ENCODE data around the gene CYP27A1.
"Not testable (repeated sequence)": the region's sequence is repeated elsewhere in the genome, so short reads cannot be mapped to it uniquely, and the experiment has no call there.

Gene CYP27A1

GRCh38 chr2:218754201-218754600, 27.7 kb upstream of the CYP27A1 start:
- in situ Hi-C loops (cut with MboI; ENCODE audit: low pct_unique_long_range_greater_than_20kb, low sequenced_read_pairs, unreplicated experiment) = no loop called here
- no peak for TF ChIP-seq CTCF (IDR thresholded peaks at IDR 0.05; ENCODE audit: extremely low read depth, insufficient read depth, missing control alignments)
- no peak for DNase-seq (ENCODE audit: low spot score)

- DNase-seq (ENCODE audit: low spot score) = no peak
- TF ChIP-seq CTCF (IDR thresholded peaks at IDR 0.05; ENCODE audit: extremely low read depth, insufficient read depth, missing control alignments) = no peak
- in situ Hi-C loops (cut with MboI; ENCODE audit: low pct_unique_long_range_greater_than_20kb, low sequenced_read_pairs, unreplicated experiment) = no loop called here
These were observed 27.2 kb upstream of the CYP27A1 start for GRCh38 chr2:218754781-218755180.

DNA sequence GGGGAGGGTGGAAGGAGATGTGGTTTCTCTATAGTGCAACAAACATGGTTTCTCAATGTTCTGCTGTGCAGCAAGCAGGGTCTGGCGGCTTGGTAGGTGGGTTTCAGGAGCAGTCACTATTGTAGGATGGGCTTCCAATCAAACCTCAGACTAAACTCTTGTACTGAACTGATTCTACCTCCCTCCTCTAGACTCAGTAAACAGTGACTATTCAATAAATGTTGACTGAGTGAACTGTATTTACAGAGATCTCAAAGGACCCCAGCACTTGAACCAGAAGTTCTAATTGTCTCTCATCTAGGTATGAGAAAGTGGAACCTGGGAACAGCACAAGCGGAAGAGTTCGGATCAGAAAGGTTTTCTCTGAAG, 26.8 kb upstream of the CYP27A1 start:
- in situ Hi-C loops (cut with MboI; ENCODE audit: low pct_unique_long_range_greater_than_20kb, low sequenced_read_pairs, unreplicated experiment) = no loop called here
- no peak for TF ChIP-seq CTCF (IDR thresholded peaks at IDR 0.05; ENCODE audit: extremely low read depth, insufficient read depth, missing control alignments)
- DNase-seq (ENCODE audit: low spot score) = no peak

DNA sequence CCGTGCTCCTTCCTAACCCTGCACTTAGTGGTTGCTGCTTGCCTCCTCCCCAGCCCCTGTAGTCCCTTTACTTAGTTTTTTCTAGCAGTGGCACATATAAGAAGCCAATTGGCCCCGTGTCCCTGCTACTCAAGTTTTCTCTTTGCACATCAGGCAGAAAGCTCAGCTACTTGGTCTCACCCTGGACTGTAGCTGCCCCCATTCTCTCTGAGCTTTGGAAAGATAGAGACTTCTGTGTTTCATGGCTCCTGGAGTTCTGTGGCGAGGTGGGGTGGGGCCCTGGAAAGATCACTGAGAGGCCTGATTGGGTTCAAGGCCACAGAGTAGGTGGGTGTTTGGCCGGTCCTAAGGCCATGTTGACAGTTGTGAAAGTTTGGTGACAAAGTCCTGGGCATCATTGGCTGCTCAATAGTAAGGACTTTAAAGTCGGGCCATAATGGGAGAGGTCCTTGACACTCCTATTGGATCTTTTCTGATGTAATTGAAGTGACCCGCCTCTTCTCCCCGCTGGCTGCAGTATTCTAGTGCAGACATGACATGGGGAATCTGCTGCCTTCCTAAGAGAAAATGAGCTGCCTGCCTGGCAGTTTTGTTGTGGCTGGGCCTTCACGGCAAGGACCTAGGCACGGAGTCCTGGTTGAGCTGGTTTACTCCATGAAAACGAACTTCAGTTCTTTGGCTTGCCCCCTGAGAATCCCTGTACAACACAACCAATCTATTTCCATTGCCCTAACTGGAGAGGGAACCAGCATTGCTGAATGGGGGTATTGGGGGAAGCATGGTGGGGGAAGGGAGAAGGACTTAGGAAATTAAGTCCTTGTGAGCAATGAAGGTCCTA, 26.2 kb upstream of the CYP27A1 start:
- DNase-seq (ENCODE audit: low spot score) = no peak
- no peak for TF ChIP-seq CTCF (IDR thresholded peaks at IDR 0.05; ENCODE audit: extremely low read depth, insufficient read depth, missing control alignments)

GRCh38 chr2:218756599-218757377, 25.2 kb upstream of the CYP27A1 start:
- DNase-seq (ENCODE audit: low spot score) = no peak
- in situ Hi-C loops (cut with MboI; ENCODE audit: low pct_unique_long_range_greater_than_20kb, low sequenced_read_pairs, unreplicated experiment) = no loop called here
- TF ChIP-seq CTCF (IDR thresholded peaks at IDR 0.05; ENCODE audit: extremely low read depth, insufficient read depth, missing control alignments) = no peak

More for the DNA sequence above, 26.2 kb upstream of the CYP27A1 start:
- in situ Hi-C loops (cut with MboI; ENCODE audit: low pct_unique_long_range_greater_than_20kb, low sequenced_read_pairs, unreplicated experiment) = no loop called here

DNA sequence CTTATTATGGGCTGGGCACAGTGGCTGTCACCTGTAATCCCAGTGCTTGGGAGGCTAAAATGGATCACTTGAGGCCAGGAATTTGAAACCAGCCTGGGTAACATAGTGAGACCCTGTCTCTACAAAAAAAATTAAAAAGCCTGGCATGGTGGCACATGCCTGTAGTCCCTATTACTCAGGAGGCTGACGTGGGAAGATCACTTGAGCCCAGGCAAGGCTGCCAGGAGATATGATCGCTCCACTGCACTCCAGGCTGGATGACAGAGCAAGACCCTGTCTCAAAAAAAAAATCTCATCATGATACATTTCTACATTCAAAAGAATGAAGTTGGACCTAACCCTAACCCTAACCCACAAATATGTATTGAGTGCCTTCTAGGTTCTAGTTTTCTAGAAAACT, 20.2 kb upstream of the CYP27A1 start:
- in situ Hi-C loops (cut with MboI; ENCODE audit: low pct_unique_long_range_greater_than_20kb, low sequenced_read_pairs, unreplicated experiment) = no loop called here
- no peak for TF ChIP-seq CTCF (IDR thresholded peaks at IDR 0.05; ENCODE audit: extremely low read depth, insufficient read depth, missing control alignments)

DNA sequence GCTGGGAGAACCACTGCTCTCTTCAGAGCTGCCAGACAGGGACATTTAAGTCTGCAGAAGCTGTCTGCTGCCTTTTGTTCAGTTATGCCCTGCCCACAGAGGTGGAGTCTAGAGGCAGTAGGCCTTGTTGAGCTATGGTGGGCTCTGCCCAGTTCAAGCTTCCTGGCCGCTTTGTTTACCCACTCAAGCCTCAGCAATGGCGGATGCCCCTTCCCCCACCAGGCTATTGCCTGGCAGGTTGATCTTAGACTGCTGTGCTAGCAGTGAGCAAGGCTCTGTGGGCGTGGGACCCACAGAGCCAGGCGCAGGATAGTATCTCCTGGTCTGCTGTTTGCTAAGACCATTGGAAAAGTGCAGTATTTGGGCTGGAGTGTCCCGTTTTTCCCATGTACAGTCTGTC, 9.2 kb upstream of the CYP27A1 start:
- in situ Hi-C loops (cut with MboI; ENCODE audit: low pct_unique_long_range_greater_than_20kb, low sequenced_read_pairs, unreplicated experiment); DNase-seq (ENCODE audit: low spot score): not testable (repeated sequence)

More for the DNA sequence above, 20.2 kb upstream of the CYP27A1 start:
- DNase-seq (ENCODE audit: low spot score) = no peak
